GM21447 (cell line): ENCODE results near the gene BNC2.

Source experiments
- ATAC-seq: cut with Tn5 transposase; IDR thresholded peaks from one replicate; pipeline ENCODE4 v1.9.1; 2021; ENCODE audit not compliant: unreplicated experiment

The BNC2 gene

GRCh38 chr9:16680975-16681651 lies 189.4 kb downstream of the BNC2 start:
- ATAC-seq = no peak

GRCh38 chr9:16680541-16680940 lies 189.9 kb downstream of the BNC2 start:
- no peak for ATAC-seq

- no peak for ATAC-seq
These were observed 191.1 kb downstream of the BNC2 start for GRCh38 chr9:16679327-16679821.

- ATAC-seq = no peak
These were observed 194.0 kb downstream of the BNC2 start for GRCh38 chr9:16676519-16676918.

- no peak for ATAC-seq
These were observed 195.3 kb downstream of the BNC2 start for GRCh38 chr9:16675131-16675530.

GRCh38 chr9:16673171-16673570 lies 197.3 kb downstream of the BNC2 start:
- no peak for ATAC-seq

- no peak for ATAC-seq
These were observed 198.0 kb downstream of the BNC2 start for GRCh38 chr9:16672501-16672900.

- ATAC-seq = no peak
These were observed 198.8 kb downstream of the BNC2 start for GRCh38 chr9:16671591-16672137.

GRCh38 chr9:16670791-16671190 lies 199.7 kb downstream of the BNC2 start:
- ATAC-seq = no peak

GRCh38 chr9:16668734-16669295 lies 201.7 kb downstream of the BNC2 start:
- ATAC-seq = no peak

- ATAC-seq = no peak
These were observed 206.3 kb downstream of the BNC2 start for GRCh38 chr9:16664211-16664610.

GRCh38 chr9:16661816-16662215 lies 208.7 kb downstream of the BNC2 start:
- no peak for ATAC-seq

GRCh38 chr9:16659096-16659495 lies 211.4 kb downstream of the BNC2 start:
- no peak for ATAC-seq

- no peak for ATAC-seq
These were observed 213.9 kb downstream of the BNC2 start for GRCh38 chr9:16656432-16657169.

GRCh38 chr9:16654596-16655126 lies 215.8 kb downstream of the BNC2 start:
- no peak for ATAC-seq

- ATAC-seq = no peak
These were observed 216.7 kb downstream of the BNC2 start for GRCh38 chr9:16653491-16654399.

- no peak for ATAC-seq
These were observed 217.9 kb downstream of the BNC2 start for GRCh38 chr9:16652582-16652981.

GRCh38 chr9:16651446-16651964 lies 219.0 kb downstream of the BNC2 start:
- no peak for ATAC-seq

- no peak for ATAC-seq
These were observed 224.5 kb downstream of the BNC2 start for GRCh38 chr9:16645970-16646369.

GRCh38 chr9:16642421-16643109 lies 227.9 kb downstream of the BNC2 start:
- ATAC-seq = no peak
